GM18520 (cell line): ENCODE measurements around the gene TBC1D10B.

Experiments used
- ATAC-seq: cut with Tn5 transposase; IDR thresholded peaks from one replicate; pipeline ENCODE4 v1.9.1; 2021; ENCODE audit not compliant: unreplicated experiment

The TBC1D10B gene

DNA sequence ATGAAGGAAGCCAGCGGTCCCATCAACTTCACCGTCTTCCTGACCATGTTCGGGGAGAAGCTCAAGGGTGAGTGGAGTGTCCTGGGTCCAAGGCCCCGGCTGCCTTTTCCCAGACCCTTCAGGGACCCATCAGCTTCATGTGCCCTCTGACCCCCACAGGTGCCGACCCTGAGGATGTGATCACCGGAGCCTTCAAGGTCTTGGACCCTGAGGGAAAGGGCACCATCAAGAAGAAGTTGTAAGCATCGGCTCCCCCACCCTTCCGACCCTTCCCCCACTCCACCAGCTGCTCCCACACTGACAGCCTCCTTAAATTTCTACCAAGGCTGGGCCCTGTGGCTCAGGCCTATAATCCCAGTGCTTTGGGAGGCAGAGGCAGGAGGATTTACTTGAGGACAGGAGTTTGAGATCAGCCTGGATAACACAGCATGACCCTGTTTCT, 6.2 kb upstream of the TBC1D10B start:
- ATAC-seq = no peak

DNA sequence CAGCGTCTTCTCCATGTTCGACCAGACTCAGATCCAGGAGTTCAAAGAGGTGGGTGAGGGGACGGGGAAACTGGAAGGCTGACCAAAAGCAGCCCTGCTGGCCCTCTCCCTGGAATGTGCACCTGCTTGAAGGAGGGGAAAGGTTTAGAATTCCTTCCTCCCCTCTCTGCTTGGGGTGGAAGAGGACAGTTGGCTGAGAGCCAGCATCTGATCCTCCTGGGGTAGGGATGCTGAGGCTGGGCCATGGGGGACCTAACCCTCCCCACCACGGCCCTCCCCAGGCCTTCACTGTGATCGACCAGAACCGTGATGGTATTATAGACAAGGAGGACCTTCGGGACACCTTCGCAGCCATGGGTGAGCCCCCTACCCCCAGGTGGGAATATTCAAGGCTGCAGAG, 5.6 kb upstream of the TBC1D10B start:
- ATAC-seq = no peak

DNA sequence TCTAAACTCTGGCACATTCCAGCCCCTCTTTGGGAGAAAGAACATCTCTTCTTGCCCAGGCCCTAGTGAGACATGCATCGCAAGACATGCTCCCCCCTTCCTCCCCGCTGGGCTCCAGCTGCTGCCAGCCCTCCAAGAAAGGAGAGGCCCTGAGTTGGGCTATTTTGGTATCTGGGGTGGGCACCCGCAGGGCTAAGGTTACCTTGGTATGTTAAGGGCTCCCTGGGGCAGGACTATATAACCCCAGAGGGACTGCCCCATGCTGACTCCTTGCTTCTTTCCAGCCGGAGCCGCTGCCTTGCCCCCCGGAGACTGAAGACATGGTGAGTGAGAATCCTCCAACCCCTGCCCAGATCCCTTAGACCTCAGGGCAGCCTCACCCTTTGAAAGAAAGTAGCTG, 4.2 kb upstream of the TBC1D10B start, which contains the start of gene MYL11:
Gene MYL11, plus strand, starts transcription at position 265 of the 400 bp plus-strand sequence. Its CDS starts 56 bp downstream, at position 321.
- ATAC-seq = no peak

DNA sequence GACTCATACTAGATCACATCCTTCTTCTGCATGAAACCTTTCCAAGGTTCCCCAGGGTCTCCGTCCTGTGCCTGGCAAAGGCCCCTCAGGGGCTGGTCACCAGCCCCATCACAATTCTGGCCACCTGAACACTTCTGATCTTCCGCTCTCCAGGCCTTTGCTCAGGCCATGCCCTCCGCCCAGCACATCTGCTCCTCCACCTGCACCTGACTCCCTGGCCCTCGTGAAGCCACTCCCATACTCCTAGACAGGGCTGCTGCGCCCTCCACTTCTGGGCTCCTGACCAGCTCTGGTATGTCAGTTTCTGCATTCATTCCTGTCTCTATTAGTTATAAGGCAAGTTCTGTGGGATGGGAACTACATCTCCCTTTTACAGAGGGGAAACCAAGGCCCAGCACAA, 2.4 kb upstream of the TBC1D10B start:
- no peak for ATAC-seq

DNA sequence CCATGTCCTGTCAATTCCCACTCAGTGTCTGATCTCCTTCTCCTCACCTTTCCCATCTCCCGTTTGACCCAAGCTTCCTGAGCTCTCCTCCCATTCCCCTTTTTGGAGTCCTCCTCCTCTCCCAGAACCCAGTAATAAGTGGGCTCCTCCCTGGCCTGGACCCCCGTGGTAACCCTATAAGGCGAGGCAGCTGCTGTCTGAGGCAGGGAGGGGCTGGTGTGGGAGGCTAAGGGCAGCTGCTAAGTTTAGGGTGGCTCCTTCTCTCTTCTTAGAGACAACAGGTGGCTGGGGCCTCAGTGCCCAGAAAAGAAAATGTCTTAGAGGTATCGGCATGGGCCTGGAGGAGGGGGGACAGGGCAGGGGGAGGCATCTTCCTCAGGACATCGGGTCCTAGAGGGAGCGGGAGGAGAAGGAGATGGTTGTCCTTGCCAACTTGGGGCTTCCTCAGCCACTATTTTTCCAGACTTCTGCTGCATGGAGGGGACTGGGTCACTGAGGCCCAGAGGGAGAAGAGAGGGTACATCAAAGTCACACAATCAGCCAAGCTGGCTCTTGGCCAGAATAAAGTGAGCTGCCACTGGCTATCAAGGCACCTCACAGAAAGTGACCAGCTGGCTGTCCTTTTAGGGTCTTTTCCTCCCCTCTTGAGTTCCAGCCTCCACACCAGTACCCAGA, 1.9 kb upstream of the TBC1D10B start:
- no peak for ATAC-seq

DNA sequence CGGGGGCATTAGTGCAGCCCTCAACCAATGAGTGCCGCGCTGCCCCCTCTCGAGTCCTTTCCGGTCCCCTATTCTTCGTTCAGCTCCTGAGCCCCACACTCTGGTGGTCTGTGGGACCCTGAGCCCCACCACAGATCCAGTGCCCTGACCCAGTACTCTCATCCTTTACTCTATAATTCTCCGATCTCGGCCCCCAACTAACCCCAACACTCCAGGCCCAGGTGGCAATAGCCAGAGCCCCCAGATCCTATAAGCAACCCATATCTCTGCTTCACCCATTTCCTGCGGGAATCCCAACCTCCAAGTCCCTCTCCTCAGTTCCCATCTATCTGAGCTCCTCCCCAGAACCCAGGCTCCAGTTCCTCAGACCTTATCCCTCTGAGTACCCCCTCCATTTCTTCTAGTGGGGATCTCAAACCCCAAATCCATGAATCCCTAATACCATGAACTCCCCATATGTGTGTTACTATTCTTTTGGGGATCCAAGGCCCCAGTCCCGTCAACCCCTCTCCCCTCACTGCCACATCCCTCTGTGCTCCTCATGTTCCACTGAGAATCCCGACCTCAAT, 1.0 kb upstream of the TBC1D10B start:
- ATAC-seq = no peak

DNA sequence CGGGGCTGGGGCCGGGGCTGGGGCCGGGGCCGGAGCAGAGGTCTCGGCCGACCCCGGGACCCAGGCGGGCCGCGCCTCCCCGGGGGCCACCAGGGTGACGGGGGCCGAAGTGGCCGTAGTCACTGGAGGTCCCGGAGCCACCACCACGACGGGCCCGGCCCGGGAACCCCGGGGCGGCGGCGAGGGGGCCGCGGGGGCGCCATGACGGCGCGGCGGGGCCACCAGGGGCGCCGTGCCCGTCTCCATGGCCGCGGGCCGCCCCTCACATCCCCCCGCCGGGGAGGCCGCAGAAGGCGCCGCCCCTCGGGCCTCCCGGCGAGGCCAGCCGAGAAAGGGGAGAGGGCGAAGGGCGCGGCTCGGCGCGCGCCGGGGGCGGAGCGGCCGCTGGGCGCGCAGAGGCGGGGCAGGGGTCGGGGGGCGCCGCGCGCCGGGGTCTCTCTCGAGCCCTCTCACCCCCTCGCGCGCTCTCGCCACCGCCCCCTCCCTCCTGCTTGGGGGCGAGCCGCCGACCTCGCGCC, 297 bp downstream of the TBC1D10B start:
- ATAC-seq = peak; percentile 6

DNA sequence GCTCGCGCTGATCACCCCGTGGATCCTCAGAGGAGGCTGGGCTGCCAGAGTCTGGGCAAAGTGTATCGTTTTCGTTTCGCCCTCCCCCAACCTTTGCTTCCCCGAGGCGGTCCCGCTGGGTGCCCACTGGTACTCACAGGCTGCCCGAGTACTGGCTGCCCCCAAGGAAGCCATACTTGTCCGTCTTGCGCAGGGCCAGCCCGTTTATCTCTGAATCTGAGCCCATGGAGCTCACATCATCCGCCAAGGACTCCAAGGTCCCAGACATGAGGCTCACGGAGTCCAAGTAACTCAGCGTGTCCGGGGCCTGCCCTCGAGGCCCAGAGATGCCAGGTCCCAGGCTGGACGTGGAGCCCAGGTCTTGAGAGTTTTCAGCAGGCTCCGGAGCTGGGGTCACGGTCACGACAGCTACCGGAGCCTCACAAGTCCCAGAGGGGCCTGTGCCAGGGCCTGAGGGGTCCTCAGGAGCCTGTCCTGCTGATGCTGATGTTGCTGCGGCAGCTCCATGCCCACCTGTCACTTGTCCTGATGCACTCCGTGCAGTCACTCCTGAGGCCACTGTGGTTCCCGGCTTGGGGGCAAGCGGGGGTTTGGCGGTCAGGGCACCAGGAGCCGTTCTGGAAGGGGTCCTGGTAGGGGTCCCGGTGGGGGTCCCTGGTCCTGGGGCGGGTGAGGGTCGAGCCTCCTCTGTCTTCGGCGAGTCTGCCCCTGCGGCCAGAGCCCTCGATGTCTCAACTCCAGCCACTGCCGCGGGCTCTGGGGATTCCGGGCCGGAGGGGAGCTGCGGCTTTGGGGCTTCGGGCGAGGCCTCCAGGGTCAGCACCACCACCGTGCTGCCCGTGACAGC, 980 bp downstream of the TBC1D10B start:
- no peak for ATAC-seq

DNA sequence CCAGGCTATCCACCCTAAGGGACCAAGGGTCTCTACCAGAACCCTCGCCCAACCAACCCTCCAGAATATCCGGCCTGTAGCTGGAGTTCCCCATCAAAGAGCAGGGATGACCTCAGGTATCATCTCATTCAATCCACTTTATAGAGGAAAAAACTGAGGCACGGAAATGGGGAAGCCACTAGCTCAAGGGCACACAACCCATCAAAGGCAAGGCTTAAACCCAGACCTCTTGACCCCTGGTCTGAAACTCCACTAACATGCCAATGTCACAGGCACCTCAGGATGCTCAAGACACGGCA, 1.6 kb downstream of the TBC1D10B start:
- no peak for ATAC-seq

DNA sequence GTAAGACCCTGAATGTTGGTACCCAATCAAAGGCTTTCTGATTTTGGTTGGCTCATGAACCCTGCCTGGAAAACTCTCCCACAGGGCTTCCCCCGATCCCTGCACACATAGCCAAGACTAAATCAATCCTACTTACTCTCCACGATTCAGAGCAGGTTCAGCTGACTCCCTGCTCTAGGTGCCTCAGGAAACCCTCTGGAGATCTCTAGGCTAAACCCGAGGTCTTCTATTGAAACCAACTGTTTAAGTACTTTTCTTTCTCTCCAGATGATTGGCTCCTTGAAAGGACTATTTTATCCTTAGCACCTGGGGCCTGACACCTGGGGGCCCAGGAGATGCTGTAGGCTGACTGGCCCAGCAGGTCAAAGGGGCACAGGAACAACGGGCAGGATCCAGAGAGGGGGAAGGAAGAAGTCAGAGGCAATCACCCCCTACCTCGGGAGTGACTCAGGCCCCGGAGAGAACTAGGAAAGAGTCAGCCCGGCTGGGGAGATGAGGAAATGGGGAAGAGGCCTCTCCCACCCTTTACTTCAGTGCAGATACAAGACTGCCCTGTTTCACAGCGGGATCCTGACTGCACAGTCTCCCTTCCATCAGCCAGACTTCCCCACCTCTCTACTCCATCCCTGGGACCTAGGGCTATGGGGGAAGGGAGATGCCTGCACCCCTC, 2.0 kb downstream of the TBC1D10B start:
- ATAC-seq = no peak

DNA sequence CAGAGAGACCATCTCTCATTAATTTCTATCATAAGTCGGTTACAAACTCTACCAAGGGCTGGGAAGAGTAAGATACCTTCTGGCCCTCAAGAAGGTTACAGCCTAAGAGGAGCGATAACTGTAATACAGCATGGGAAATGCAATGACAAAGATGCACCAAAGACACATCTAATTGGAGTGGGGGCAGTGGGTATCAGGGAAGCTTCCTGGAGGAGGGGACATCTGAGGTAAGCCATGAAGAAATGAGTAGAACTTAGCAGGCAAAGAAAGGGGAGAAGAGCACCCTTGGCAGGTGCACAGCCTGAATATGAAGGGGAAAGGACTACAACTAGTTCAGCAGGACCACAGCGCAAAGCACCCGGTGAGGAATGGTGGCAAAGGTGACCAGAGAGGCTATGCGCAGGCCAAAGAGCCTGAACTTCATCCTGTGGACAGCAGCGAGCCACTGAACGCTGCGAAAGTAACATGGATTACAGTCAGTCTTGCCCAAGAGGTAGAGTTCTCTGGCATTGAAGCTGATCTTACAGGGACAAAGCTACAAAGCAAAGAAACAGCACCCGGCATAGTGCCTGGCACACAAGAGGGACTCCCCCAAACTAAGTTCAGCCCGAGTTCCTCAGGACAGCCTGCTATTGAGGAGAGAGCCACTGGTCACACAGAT, 2.8 kb downstream of the TBC1D10B start:
- no peak for ATAC-seq

DNA sequence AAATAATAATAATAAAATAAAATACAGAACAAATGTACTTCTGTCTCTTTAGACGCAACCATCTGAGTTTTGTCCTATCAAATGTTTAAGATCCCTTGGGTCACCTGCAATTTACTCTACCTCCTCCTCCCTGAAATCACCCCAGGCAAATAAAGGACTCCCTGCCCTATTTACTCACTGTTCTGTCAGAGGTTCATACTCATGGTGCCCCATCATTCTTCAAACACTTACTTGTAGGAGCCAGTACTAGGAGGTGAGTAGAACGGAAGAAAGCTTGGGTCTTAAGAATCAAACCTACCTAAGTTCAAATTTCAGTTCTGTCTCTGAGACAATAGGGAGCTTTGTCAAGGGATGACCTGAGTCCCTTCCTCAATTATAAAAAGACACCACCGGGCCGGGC, 3.8 kb downstream of the TBC1D10B start:
- no peak for ATAC-seq

DNA sequence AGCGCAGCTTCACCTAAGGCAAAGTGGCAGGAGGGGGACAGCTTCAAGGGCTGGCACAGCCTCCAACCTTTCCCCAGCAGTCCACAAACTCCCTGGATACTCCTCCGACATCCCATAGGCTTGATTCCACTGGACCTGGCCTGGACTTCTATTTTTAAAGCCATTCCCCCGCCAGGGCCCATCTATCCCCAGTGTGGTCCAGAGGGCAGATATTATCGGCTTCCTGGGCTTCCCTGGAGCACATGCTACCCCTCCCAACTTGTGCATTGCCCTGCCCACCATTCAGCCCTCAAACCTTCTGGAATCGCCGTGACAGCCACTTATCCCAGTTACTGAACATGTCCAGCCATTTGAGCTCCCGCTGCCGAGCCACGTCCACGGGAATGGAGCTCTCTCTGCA, 5.1 kb downstream of the TBC1D10B start:
- ATAC-seq = no peak

DNA sequence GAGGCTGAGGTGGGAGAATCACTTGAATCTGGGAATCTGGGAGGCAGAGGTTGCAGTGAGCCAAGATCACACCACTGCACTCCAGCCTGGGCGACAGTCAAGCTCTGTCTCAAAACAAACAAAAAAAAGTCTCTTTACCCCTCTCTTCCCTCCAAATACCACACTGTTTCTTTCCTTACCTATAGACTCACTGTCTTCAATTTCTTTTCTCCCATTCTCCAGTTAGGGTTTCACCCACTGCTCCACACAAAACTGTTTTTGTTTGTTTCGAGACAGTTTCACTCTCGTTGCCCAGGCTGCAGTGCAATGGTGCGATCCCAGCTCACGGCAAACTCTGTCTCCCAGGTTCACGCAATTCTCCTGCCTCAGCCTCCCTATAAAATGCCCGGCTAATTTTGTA, 9.1 kb downstream of the TBC1D10B start:
- no peak for ATAC-seq

DNA sequence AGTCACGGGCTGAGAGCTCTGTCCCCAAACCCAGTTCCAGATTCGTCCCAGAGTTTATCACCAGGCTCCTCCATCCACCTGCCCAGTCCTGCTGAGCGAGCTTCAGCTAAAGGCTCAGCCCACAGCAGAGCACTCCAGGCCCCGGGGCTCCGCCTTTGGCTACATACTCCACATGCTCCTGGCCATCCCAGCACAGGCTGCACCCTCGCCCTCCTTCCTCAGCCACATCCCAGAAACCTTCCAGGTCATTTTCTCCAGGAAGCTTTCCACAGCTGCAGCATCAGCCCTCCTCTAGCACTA, 10.5 kb downstream of the TBC1D10B start:
- ATAC-seq = no peak

DNA sequence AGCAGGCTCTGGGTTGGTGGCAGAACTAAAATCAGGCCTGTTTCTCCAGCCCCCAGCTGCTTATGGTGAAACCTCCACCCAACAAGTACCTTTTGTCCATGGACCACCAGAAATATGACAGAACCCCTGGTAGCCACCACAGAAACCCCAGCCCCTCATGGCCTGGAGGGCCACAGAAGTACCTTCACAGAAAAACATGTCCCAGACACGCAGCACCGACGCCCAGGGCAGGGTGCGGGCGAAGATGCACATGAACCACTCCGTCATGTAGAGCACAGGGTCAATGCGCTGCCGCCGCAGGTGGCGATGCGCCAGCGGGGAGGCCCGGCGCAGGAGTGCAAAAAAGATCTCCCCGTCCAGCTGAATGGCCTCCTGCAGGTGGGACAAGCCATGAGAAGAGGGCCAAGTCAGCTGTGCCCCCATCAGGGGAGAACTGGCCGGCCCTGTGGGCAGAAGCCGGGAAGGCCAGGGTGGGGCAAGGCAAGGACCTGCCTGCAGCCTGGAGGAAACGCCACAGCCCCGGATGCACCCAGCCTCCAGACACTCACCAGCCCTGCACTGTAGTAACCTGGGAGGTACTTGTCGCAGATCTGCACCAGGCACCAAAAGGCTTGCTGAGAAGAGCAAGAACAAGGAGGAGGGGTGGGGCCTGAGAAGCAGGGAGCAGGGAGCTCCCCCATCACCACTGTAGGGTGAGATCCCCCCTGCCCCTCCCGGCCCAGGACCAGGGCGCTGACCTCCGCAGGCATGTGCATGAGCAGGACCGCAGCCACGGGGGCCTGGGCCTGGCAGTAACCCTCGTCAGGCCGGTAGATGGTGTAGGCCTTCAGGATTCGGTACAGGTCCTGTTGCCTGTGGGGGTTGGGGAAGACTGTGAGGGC, 11.1 kb downstream of the TBC1D10B start:
- ATAC-seq = no peak

DNA sequence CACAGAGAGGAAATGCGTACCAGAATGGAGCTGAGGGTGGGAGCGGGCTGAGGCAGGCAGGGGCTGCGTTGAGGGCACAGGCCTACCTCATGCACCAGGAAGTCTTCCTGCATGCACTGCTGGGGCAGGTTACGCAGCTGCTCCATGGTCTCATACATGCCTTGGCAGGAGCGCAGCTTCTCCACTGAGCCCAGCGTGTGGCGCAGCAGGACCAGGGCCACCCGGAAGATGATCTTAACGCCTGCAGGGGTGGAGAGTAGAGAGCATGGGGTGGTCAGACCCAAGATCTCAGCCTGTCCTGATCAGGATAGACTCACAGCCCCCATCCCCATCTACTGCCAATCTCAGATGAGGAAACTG, 11.7 kb downstream of the TBC1D10B start:
- ATAC-seq = no peak

DNA sequence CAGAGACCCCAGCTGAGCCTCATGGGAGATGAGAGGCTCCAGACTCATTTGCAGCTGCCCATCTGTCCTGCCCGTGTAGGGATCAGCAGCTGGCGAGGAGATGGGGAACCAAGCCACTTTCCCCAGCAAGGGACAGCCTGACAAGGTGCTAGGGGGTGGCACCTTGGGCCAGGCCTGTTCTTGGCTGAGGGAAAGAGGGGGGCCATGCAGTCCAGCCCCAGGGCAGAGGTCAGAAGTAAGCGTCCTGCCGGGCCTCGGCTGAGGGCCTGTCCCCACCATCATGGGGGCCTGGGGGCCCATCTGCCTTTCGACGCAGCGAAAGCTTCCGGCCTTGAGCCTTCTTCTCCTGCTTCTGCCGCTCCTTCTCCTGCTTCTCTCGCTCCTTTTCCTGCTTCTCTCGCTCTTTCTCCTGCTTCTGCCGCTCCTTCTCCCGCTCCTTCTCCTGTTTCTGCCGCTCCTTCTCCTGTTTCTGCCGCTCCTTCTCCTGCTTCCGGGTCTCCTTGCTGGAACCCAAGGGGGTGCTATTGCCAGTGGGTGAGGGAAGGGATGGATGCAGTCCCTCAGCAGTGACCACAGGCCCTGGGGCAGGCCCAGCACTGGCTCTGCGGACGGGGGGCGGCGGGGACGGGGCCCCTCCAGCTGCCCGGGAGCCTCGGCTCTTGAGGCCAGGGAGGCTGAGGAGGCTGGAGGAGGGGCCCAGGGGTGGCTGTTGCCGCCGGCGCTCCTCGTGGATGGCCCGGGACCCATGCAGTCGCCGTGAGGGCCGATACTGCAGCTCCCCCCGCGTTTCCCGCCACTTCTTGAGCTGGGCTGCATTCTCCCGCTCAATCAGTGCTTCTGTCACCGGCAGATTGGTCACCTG, 12.3 kb downstream of the TBC1D10B start:
- ATAC-seq = no peak

DNA sequence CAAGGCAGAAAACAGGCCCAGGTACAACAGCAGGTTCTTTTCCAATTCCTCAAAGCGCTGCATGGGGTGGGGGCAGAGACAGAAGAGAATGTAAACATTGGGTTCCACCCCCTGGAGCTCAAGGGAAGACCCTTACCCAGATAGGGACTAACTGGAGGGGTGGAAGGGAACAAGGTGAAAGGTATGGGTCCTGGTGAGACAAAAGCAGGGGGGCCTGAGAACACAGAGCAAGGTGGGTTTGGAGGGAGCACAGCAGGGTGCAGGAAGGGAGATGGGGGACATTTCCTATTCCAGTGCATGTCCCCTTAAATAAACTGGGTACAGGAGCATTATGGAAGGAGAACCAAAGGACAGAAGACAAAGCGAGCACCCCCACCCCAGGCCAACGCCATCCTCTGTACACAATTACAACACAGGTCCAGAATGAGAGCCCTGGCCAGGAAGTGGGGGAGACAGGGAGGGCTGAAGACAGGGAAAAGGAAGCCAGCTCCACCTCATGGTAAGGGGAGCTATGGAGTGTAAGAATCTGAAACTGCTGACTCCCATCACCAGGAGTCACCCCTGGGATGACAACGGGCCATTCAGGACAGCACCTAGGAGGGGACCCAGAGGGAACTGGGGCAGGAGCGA, 13.1 kb downstream of the TBC1D10B start:
- no peak for ATAC-seq
